GM19455 (cell line): ENCODE measurements around the gene TBC1D5.
"Not testable (repeated sequence)": the region's sequence is repeated elsewhere in the genome, so short reads cannot be mapped to it uniquely, and the experiment has no call there.

Source experiments
- ATAC-seq: cut with Tn5 transposase; IDR thresholded peaks from one replicate; pipeline ENCODE4 v1.9.1; 2021; ENCODE audit not compliant: unreplicated experiment

TBC1D5 gene

GRCh38 chr3:17423786-17424536 is 318.5 kb downstream of the TBC1D5 start:
- ATAC-seq, result no peak

- no peak for ATAC-seq
Observed at GRCh38 chr3:17422636-17423035, 319.8 kb downstream of the TBC1D5 start.

GRCh38 chr3:17420668-17421067 is 321.8 kb downstream of the TBC1D5 start:
- ATAC-seq, result no peak

- ATAC-seq, result no peak
Observed at GRCh38 chr3:17412950-17413530, 329.4 kb downstream of the TBC1D5 start.

- ATAC-seq, result no peak
Observed at GRCh38 chr3:17411157-17411877, 331.1 kb downstream of the TBC1D5 start.

- ATAC-seq, result no peak
Observed at GRCh38 chr3:17407576-17407975, 334.9 kb downstream of the TBC1D5 start.

GRCh38 chr3:17404548-17404947 is 337.9 kb downstream of the TBC1D5 start:
- ATAC-seq, result no peak

GRCh38 chr3:17402442-17402841 is 340.0 kb downstream of the TBC1D5 start:
- no peak for ATAC-seq

- no peak for ATAC-seq
Observed at GRCh38 chr3:17401912-17402311, 340.5 kb downstream of the TBC1D5 start.

- peak; percentile 39 for ATAC-seq
Observed at GRCh38 chr3:17399586-17399985, 342.8 kb downstream of the TBC1D5 start.

GRCh38 chr3:17398959-17399551 is 343.4 kb downstream of the TBC1D5 start:
- ATAC-seq, result peak; percentile 98

- no peak for ATAC-seq
Observed at GRCh38 chr3:17396036-17396435, 346.4 kb downstream of the TBC1D5 start.

GRCh38 chr3:17394541-17395155 is 347.8 kb downstream of the TBC1D5 start:
- no peak for ATAC-seq

- not testable (repeated sequence) for ATAC-seq
Observed at GRCh38 chr3:17392516-17392915, 349.9 kb downstream of the TBC1D5 start.

- no peak for ATAC-seq
Observed at GRCh38 chr3:17390785-17391184, 351.6 kb downstream of the TBC1D5 start.

- no peak for ATAC-seq
Observed at GRCh38 chr3:17387108-17387507, 355.3 kb downstream of the TBC1D5 start.

GRCh38 chr3:17386432-17386831 is 356.0 kb downstream of the TBC1D5 start:
- no peak for ATAC-seq

GRCh38 chr3:17384567-17385296 is 357.7 kb downstream of the TBC1D5 start:
- no peak for ATAC-seq

- ATAC-seq, result no peak
Observed at GRCh38 chr3:17373304-17373703, 369.1 kb downstream of the TBC1D5 start.

GRCh38 chr3:17372362-17373210 is 369.8 kb downstream of the TBC1D5 start:
- ATAC-seq, result no peak
